HG03432 (cell line): ENCODE measurements around the gene NMNAT2.
"Not testable (repeated sequence)": the region's sequence is repeated elsewhere in the genome, so short reads cannot be mapped to it uniquely, and the experiment has no call there.

Experiments used
- ATAC-seq: cut with Tn5 transposase; IDR thresholded peaks from one replicate; pipeline ENCODE4 v1.9.1; 2021; ENCODE audit warnings: mild to moderate bottlenecking, moderate library complexity; ENCODE audit not compliant: unreplicated experiment

NMNAT2 gene

GRCh38 chr1:183417772-183418491 is at the start of gene NMNAT2:
TSS of gene NMNAT2 (minus strand) at chr1:183418380. CDS start at chr1:183418267, 113 bp downstream.
- ATAC-seq = no peak

- ATAC-seq = no peak
Measured at GRCh38 chr1:183467687-183468086, 49.5 kb upstream of the NMNAT2 start.

GRCh38 chr1:183466781-183467180 is 48.6 kb upstream of the NMNAT2 start:
- no peak for ATAC-seq

GRCh38 chr1:183463566-183463965 is 45.4 kb upstream of the NMNAT2 start:
- ATAC-seq = no peak

- no peak for ATAC-seq
Measured at GRCh38 chr1:183461350-183461749, 43.2 kb upstream of the NMNAT2 start.

GRCh38 chr1:183460596-183460995 is 42.4 kb upstream of the NMNAT2 start:
- no peak for ATAC-seq

- ATAC-seq = no peak
Measured at GRCh38 chr1:183457449-183457848, 39.3 kb upstream of the NMNAT2 start.

- no peak for ATAC-seq
Measured at GRCh38 chr1:183456826-183457225, 38.6 kb upstream of the NMNAT2 start.

GRCh38 chr1:183454377-183454776 is 36.2 kb upstream of the NMNAT2 start:
- no peak for ATAC-seq

GRCh38 chr1:183450093-183450492 is 31.9 kb upstream of the NMNAT2 start:
- ATAC-seq = no peak

GRCh38 chr1:183449223-183449770 is 31.1 kb upstream of the NMNAT2 start:
- ATAC-seq = no peak

GRCh38 chr1:183444243-183444642 is 26.1 kb upstream of the NMNAT2 start:
- no peak for ATAC-seq

- ATAC-seq = no peak
Measured at GRCh38 chr1:183443466-183443865, 25.3 kb upstream of the NMNAT2 start.

- ATAC-seq = no peak
Measured at GRCh38 chr1:183443011-183443410, 24.8 kb upstream of the NMNAT2 start.

- ATAC-seq = no peak
Measured at GRCh38 chr1:183438060-183438459, 19.9 kb upstream of the NMNAT2 start.

- ATAC-seq = no peak
Measured at GRCh38 chr1:183435497-183435896, 17.3 kb upstream of the NMNAT2 start.

- ATAC-seq = no peak
Measured at GRCh38 chr1:183433703-183434102, 15.5 kb upstream of the NMNAT2 start.

GRCh38 chr1:183432548-183432875 is 14.3 kb upstream of the NMNAT2 start:
- ATAC-seq = no peak

GRCh38 chr1:183431840-183432547 is 13.8 kb upstream of the NMNAT2 start:
- no peak for ATAC-seq

- not testable (repeated sequence) for ATAC-seq
Measured at GRCh38 chr1:183427591-183427990, 9.4 kb upstream of the NMNAT2 start.

- ATAC-seq = no peak
Measured at GRCh38 chr1:183424691-183425090, 6.5 kb upstream of the NMNAT2 start.

- ATAC-seq = no peak
Measured at GRCh38 chr1:183423541-183423940, 5.4 kb upstream of the NMNAT2 start.
